ENCODE data around the gene FGF14.
A peak's percentile ranks its signal among the peaks of the same experiment; 100 is the strongest.

Gene FGF14

GRCh38 chr13:102401766-102402165 is at the start of gene FGF14:
Gene FGF14, minus strand, starts transcription at chr13:102402048.
- no peak for DNase-seq

- no peak for DNase-seq
Observed at GRCh38 chr13:102443249-102443648, 41.4 kb upstream of the FGF14 start.

DNA sequence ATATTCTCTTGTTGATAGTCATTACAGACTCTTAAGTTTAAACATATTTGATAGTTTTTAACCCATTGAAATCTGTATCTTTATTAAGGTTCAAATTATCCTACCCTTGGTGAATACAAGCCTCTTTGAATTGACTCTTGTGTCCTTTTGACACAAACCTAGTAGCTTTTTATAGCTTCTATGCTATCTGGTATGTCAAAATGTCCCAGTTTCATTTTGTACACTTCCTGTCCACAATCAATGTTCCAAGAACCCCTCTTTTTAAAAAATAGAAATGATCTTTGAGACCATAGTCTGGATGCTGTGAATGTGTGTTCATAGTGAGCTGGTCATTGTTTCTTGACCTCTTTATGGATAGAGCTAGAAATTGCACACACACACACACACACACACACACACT is 39.2 kb upstream of the FGF14 start:
- no peak for DNase-seq

- DNase-seq: peak; percentile 83
Observed at GRCh38 chr13:102440259-102440936, 38.5 kb upstream of the FGF14 start.

- no peak for DNase-seq
Observed at GRCh38 chr13:102422690-102423089, 20.8 kb upstream of the FGF14 start.

- DNase-seq: peak; percentile 36
Observed at GRCh38 chr13:102405499-102406100, 3.8 kb upstream of the FGF14 start.

DNA sequence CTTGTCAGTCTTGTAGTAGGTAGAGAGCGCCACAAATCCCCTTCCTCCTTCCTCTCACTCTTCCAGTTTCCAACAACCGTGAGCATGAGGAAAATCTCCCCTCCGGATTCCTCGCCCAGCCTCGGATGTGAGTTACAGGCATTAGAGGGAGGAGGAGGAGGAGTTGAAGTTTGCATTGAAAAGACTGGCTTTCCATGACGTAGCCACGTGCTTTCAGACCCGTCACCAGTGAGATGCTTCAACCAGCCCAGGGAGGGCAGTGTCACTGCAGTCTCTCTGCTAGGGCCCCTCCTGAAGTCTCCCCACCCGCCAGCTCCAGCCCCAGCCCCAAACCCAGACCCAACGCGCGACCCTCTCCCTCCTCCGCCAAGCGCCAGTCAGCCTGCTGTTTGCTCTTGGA is 442 bp upstream of the FGF14 start:
- DNase-seq: no peak

DNA sequence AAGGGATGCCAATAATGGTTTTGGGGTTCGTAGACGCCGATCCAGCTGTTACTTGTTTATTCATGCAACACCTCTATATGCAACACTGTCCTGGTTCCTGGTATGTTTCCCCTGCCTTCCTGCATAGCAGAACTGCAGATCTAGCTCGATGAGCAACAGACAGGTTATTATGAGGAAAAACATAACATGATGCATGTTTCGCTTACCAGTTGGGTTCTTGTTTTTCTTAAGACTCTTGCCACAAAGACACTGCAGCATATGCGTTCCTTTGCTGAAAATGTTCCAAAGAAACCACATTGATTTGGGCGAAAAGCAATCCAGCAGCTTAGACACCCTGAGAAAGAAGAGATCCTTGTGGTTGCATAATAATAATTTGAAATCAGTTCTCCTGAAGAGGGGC is 583 bp downstream of the FGF14 start:
- no peak for DNase-seq

GRCh38 chr13:102400675-102401145 is 1.1 kb downstream of the FGF14 start:
- DNase-seq: no peak

DNA sequence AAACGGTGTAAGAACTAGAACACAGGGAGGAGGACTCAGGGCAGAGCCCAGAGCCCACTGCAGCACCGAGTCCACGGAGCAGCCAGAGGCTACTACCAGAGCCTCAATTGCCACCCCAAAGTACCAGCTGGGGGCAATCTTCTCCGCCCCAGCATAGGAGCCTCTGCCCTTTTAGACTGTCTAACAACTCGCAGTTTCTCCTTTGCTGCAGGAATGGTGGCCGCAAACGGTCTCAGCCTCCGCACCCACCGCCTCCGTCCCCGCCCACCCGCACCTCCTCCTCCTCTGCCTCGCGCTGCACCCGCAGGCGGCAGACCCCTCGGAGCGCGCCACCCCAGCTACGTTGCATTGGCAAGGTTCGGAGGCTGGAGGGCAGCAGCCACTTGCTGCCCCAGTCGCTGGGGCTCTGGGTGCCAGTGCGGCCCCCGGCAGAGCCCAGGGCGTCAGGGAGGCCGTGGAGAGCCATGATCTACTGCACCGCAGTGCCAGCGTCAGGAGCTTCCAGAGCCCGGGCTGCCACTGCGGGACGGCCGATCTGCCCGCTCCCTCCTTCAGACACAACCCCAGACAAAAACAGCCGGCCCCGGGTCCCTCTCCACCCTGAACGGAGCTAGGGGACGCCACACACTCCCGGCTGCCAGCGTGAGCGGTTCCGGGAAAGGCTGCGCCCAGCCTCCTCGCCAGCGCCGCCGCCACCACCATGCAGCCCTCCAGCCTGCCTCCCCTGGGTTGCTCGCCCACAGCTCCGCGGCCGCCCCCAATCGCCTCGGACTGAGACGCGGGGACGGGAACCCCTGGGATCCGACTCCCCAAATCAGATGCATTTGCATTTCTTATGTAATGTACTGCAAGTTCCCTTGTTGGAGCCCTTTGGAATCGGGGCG is 1.8 kb downstream of the FGF14 start:
- DNase-seq: peak; percentile 7

DNA sequence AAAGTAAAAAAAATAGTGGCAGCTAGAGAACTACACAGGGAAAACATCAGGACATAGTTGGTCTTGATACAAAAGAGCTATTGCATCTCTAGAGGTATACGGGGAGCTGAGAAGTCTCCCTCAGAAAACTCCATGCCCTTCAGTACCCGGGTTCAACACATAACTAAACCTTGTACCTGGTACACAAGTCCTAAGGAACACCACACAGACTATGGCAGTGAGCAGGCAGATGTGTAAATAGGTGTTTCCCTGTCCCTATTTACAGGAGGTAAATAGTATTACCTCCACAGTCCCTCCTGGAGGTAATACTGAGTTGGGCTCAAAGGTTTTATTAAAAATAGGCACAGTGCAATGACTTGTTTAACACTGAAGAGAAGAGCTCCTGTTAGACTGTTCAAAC is 5.9 kb downstream of the FGF14 start:
- DNase-seq: no peak

DNA sequence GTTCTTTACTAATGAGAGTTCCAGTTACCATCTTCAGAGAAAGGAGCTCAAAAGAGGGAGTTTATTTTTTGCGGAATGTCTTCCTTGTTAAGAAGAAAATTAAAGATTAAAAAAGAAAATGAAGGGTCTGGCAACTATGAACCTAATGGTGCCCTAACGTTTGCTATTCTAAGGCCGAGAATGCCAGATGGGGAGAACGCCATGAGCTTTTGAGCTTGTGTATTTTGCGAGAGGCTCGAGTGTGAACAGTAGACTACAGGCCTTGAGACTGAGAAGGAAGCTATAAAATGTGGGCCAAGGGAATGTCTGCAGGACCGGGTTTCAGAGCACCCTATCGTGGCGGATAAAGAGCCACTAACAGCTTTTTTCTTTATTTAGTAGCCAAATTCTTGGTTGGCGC is 6.7 kb downstream of the FGF14 start:
- no peak for DNase-seq

- peak; percentile 58 for DNase-seq
Observed at GRCh38 chr13:102394158-102395053, 7.4 kb downstream of the FGF14 start.

DNA sequence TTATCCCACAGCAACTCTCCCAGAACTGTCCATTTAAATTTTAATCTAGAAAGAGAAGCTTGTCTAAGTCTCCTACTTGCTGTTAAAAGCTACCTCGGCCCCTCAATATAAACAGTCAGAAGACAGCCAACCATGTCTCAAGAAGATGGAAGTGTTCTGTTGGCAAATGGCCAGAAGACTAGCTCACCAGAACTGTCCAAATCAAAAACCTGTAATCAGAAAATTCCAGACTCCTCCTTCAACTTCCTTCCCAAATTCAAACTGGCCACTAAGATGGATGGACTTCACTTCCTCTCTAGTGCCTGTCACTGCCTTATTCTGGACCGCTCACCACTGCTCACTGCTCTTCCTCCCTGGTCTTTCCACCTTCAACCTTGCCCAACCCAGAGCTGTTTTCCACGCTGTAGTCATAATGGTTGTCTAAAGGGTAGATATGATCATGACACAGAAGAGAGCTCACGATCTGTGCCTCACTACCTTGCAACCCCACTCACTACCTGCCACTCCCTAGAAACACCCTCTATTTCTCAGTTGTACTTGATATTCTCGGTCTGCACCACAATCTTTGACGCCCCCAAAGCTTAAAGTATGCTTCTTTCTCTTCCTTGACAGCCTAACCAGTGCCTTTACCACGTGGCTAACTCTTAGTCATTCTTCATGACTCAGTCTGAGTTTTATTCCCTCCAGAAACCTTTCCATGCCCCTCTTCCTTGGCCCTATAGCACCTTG is 9.2 kb downstream of the FGF14 start:
- no peak for DNase-seq

GRCh38 chr13:102386461-102386860 is 15.4 kb downstream of the FGF14 start:
- no peak for DNase-seq

- DNase-seq: no peak
Observed at GRCh38 chr13:102380012-102380411, 21.8 kb downstream of the FGF14 start.

DNA sequence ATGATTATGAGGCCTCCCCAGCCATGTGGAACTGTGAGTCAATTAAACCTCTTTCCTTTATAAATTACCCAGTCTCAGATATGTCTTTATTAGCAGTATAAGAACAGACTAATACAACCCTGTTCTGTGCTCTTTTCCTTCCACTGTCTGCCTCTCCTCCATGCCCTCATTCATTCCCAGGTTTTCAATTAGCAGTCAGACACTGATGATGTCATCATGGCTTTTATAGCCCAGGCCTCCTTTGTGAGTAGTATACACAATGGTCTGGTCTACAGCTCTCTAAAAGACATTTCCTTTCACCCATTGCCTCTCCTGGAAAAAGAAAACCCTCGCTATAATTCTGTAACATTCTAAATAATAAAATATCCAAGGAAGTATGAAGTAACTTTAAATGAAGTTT is 25.5 kb downstream of the FGF14 start:
- DNase-seq: no peak

- no peak for DNase-seq
Observed at GRCh38 chr13:102374726-102375125, 27.1 kb downstream of the FGF14 start.

DNA sequence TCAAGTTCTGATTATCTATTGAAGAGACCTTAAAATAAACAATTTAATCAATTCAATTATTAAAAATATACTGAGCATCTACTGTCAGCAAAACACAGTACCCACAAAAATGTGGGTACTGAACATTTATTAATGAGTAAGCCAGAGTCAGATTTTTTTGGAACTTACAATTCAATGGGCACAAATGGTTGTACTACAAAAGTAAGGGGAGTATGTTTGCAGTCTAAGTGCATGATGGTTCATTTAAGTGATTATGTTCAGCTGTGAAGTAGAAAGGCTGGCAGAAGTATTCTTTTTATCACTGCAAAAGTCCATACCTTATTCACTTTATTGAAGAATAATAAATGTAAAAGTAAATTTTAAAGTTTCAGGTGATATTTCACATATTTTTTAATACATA is 27.6 kb downstream of the FGF14 start:
- no peak for DNase-seq

DNA sequence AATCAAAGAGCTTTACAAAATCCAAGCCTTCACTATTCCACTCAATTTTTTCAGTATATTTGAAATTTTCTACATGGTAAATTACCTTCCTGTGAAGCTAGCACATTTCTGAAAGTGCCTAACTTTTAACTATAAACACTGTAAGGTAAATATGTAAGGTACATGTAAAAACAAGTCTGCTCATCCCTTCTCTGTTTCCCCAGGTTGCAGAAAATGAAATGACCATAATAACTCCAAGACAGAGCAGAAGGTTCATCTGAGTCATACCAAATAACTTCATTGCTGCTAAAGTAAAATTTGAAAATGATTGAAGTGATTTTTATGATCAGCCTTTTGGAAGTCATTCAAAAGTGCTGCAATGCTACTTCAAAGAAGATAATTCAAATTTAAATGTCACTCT is 28.6 kb downstream of the FGF14 start:
- no peak for DNase-seq

GRCh38 chr13:102369302-102369701 is 32.5 kb downstream of the FGF14 start:
- no peak for DNase-seq

- no peak for DNase-seq
Observed at GRCh38 chr13:102367836-102368235, 34.0 kb downstream of the FGF14 start.

Measured in kidney glomerular epithelial cell (primary cell).